ENCODE measurements around the gene OR52A1. TPM values are rescaled to one million over a fixed set of nuclear protein-coding genes. Genes with fewer than 3 reads are reported as not detected.
"Not testable (repeated sequence)": the region's sequence is repeated elsewhere in the genome, so short reads cannot be mapped to it uniquely, and the experiment has no call there.

OR52A1 gene
- polyA plus RNA-seq, 4 donors: not detected

GRCh38 chr11:5178046-5178837, 23.7 kb upstream of the OR52A1 start:
- WGBS, 3 donors: 80 to 87% (median 82%) methylated on average over 10 of the region's 10 CpGs
- no peak overlapping the region for H3K4me3 ChIP-seq (ENCODE audit: low read depth in 1 of 3, low read length in 3 of 3)
- H3K9me3 ChIP-seq (ENCODE audit: control insufficient read depth in 2 of 2, insufficient read depth in 1 of 2, low read depth in 1 of 2, low read length in 1 of 2): no peaks in the 10 kb centered on the region
- no peaks in the 10 kb centered on the region for H3K27me3 ChIP-seq (ENCODE audit: control insufficient read depth in 3 of 3, insufficient read depth in 3 of 3, low read length in 3 of 3)
- no peaks in the 10 kb centered on the region for H3K4me1 ChIP-seq (ENCODE audit: control insufficient read depth in 3 of 3, insufficient read depth in 2 of 3, low read depth in 1 of 3, low read length in 2 of 3)
- DNase-seq (no peak), FAIRE-seq (no peak)
- H3K27ac ChIP-seq (ENCODE audit: low read depth in 1 of 3, low read length in 2 of 3): no peak overlapping the region
- H3K36me3 ChIP-seq (ENCODE audit: control insufficient read depth in 3 of 3, insufficient read depth in 2 of 3, low read depth in 1 of 3, low read length in 3 of 3): no peaks in the 10 kb centered on the region

- 88 to 96% (median 95%) methylated on average over 7 of the region's 7 CpGs for WGBS, 3 donors
- Histone ChIP-seq H3K27me3 (ENCODE audit: control insufficient read depth in 3 of 3, insufficient read depth in 3 of 3, low read length in 3 of 3) (no peaks in the 10 kb centered on the region), H3K4me3 (ENCODE audit: low read depth in 1 of 3, low read length in 3 of 3) (no peak overlapping the region), H3K36me3 (ENCODE audit: control insufficient read depth in 3 of 3, insufficient read depth in 2 of 3, low read depth in 1 of 3, low read length in 3 of 3) (no peaks in the 10 kb centered on the region), H3K9me3 (ENCODE audit: control insufficient read depth in 2 of 2, insufficient read depth in 1 of 2, low read depth in 1 of 2, low read length in 1 of 2) (no peaks in the 10 kb centered on the region), H3K4me1 (ENCODE audit: control insufficient read depth in 3 of 3, insufficient read depth in 2 of 3, low read depth in 1 of 3, low read length in 2 of 3) (no peaks in the 10 kb centered on the region), H3K27ac (ENCODE audit: low read depth in 1 of 3, low read length in 2 of 3) (no peak overlapping the region)
- FAIRE-seq (no peak), DNase-seq (no peak)
Observed at GRCh38 chr11:5174934-5175333, 20.4 kb upstream of the OR52A1 start.

GRCh38 chr11:5171856-5172255, 17.3 kb upstream of the OR52A1 start:
- no peaks in the 10 kb centered on the region for H3K4me1 ChIP-seq (ENCODE audit: control insufficient read depth in 3 of 3, insufficient read depth in 2 of 3, low read depth in 1 of 3, low read length in 2 of 3)
- FAIRE-seq (no peak), DNase-seq (no peak)
- H3K36me3 ChIP-seq (ENCODE audit: control insufficient read depth in 3 of 3, insufficient read depth in 2 of 3, low read depth in 1 of 3, low read length in 3 of 3): no peaks in the 10 kb centered on the region
- H3K27ac ChIP-seq (ENCODE audit: low read depth in 1 of 3, low read length in 2 of 3): no peak overlapping the region
- no peaks in the 10 kb centered on the region for H3K27me3 ChIP-seq (ENCODE audit: control insufficient read depth in 3 of 3, insufficient read depth in 3 of 3, low read length in 3 of 3)
- 48 to 65% (median 51%) methylated on average over 2 of the region's 2 CpGs for WGBS, 3 donors
- no peak overlapping the region for H3K4me3 ChIP-seq (ENCODE audit: low read depth in 1 of 3, low read length in 3 of 3)
- H3K9me3 ChIP-seq (ENCODE audit: control insufficient read depth in 2 of 2, insufficient read depth in 1 of 2, low read depth in 1 of 2, low read length in 1 of 2): no peaks in the 10 kb centered on the region

- not testable (repeated sequence) for H3K27ac ChIP-seq (ENCODE audit: low read depth in 1 of 3, low read length in 2 of 3); H3K4me3 ChIP-seq (ENCODE audit: low read depth in 1 of 3, low read length in 3 of 3); H3K9me3 ChIP-seq (ENCODE audit: control insufficient read depth in 2 of 2, insufficient read depth in 1 of 2, low read depth in 1 of 2, low read length in 1 of 2); DNase-seq; FAIRE-seq; H3K4me1 ChIP-seq (ENCODE audit: control insufficient read depth in 3 of 3, insufficient read depth in 2 of 3, low read depth in 1 of 3, low read length in 2 of 3); H3K36me3 ChIP-seq (ENCODE audit: control insufficient read depth in 3 of 3, insufficient read depth in 2 of 3, low read depth in 1 of 3, low read length in 3 of 3); H3K27me3 ChIP-seq (ENCODE audit: control insufficient read depth in 3 of 3, insufficient read depth in 3 of 3, low read length in 3 of 3)
Observed at GRCh38 chr11:5165898-5166297, 11.3 kb upstream of the OR52A1 start.

GRCh38 chr11:5164807-5165206, 10.2 kb upstream of the OR52A1 start:
- 37 to 61% (median 49%) methylated on average over 6 of the region's 6 CpGs for WGBS, 3 donors
- H3K9me3 ChIP-seq (ENCODE audit: control insufficient read depth in 2 of 2, insufficient read depth in 1 of 2, low read depth in 1 of 2, low read length in 1 of 2); H3K27ac ChIP-seq (ENCODE audit: low read depth in 1 of 3, low read length in 2 of 3); DNase-seq; H3K27me3 ChIP-seq (ENCODE audit: control insufficient read depth in 3 of 3, insufficient read depth in 3 of 3, low read length in 3 of 3); H3K4me1 ChIP-seq (ENCODE audit: control insufficient read depth in 3 of 3, insufficient read depth in 2 of 3, low read depth in 1 of 3, low read length in 2 of 3); H3K4me3 ChIP-seq (ENCODE audit: low read depth in 1 of 3, low read length in 3 of 3); FAIRE-seq; H3K36me3 ChIP-seq (ENCODE audit: control insufficient read depth in 3 of 3, insufficient read depth in 2 of 3, low read depth in 1 of 3, low read length in 3 of 3): not testable (repeated sequence)

GRCh38 chr11:5161045-5161444, 6.5 kb upstream of the OR52A1 start:
- not testable (repeated sequence) for FAIRE-seq; H3K4me1 ChIP-seq (ENCODE audit: control insufficient read depth in 3 of 3, insufficient read depth in 2 of 3, low read depth in 1 of 3, low read length in 2 of 3); DNase-seq; H3K27me3 ChIP-seq (ENCODE audit: control insufficient read depth in 3 of 3, insufficient read depth in 3 of 3, low read length in 3 of 3); H3K27ac ChIP-seq (ENCODE audit: low read depth in 1 of 3, low read length in 2 of 3); H3K9me3 ChIP-seq (ENCODE audit: control insufficient read depth in 2 of 2, insufficient read depth in 1 of 2, low read depth in 1 of 2, low read length in 1 of 2); H3K4me3 ChIP-seq (ENCODE audit: low read depth in 1 of 3, low read length in 3 of 3); H3K36me3 ChIP-seq (ENCODE audit: control insufficient read depth in 3 of 3, insufficient read depth in 2 of 3, low read depth in 1 of 3, low read length in 3 of 3)
- WGBS, 3 donors: no CpG with 5 or more reads among the region's 1 CpG

GRCh38 chr11:5160217-5160616, 5.7 kb upstream of the OR52A1 start:
- WGBS, 3 donors: 71 to 83% (median 80%) methylated on average over 4 of the region's 4 CpGs
- H3K36me3 ChIP-seq (ENCODE audit: control insufficient read depth in 3 of 3, insufficient read depth in 2 of 3, low read depth in 1 of 3, low read length in 3 of 3); H3K9me3 ChIP-seq (ENCODE audit: control insufficient read depth in 2 of 2, insufficient read depth in 1 of 2, low read depth in 1 of 2, low read length in 1 of 2); FAIRE-seq; H3K4me1 ChIP-seq (ENCODE audit: control insufficient read depth in 3 of 3, insufficient read depth in 2 of 3, low read depth in 1 of 3, low read length in 2 of 3); H3K27ac ChIP-seq (ENCODE audit: low read depth in 1 of 3, low read length in 2 of 3); DNase-seq; H3K4me3 ChIP-seq (ENCODE audit: low read depth in 1 of 3, low read length in 3 of 3); H3K27me3 ChIP-seq (ENCODE audit: control insufficient read depth in 3 of 3, insufficient read depth in 3 of 3, low read length in 3 of 3): not testable (repeated sequence)

- Histone ChIP-seq H3K4me3 (ENCODE audit: low read depth in 1 of 3, low read length in 3 of 3) (no peak overlapping the region), H3K4me1 (ENCODE audit: control insufficient read depth in 3 of 3, insufficient read depth in 2 of 3, low read depth in 1 of 3, low read length in 2 of 3) (no peaks in the 10 kb centered on the region), H3K9me3 (ENCODE audit: control insufficient read depth in 2 of 2, insufficient read depth in 1 of 2, low read depth in 1 of 2, low read length in 1 of 2) (no peaks in the 10 kb centered on the region), H3K27me3 (ENCODE audit: control insufficient read depth in 3 of 3, insufficient read depth in 3 of 3, low read length in 3 of 3) (no peaks in the 10 kb centered on the region), H3K27ac (ENCODE audit: low read depth in 1 of 3, low read length in 2 of 3) (no peak overlapping the region), H3K36me3 (ENCODE audit: control insufficient read depth in 3 of 3, insufficient read depth in 2 of 3, low read depth in 1 of 3, low read length in 3 of 3) (no peaks in the 10 kb centered on the region)
- no peak for FAIRE-seq
- DNase-seq: no peak
Observed at GRCh38 chr11:5159806-5160205, 5.2 kb upstream of the OR52A1 start.
